Upper lobe of left lung (tissue), 4 donors: Measurements from ENCODE around the gene ABCA13.

Experiments used
- POLR2A ChIP-seq, 4 donors: fragments of 450-650 bp; IDR thresholded peaks; one replicate each; pipeline ENCODE4 v1.5.1; 2016 to 2017; ENCODE audit warnings: antibody characterized with exemption in 4 of 4, mild to moderate bottlenecking in 2 of 4
- TF ChIP-seq, protein P1 (sequence below), 6 experiments: fragments of 450-650 bp in 4 of 6; fragments of 200-600 bp in 2 of 6; sonication (generic) in 2 of 6; IDR thresholded peaks; one replicate each; pipeline ENCODE4 v1.5.1; 2016 to 2019; ENCODE audit warnings: antibody characterized with exemption in 6 of 6

- TF ChIP-seq, protein P1, sequence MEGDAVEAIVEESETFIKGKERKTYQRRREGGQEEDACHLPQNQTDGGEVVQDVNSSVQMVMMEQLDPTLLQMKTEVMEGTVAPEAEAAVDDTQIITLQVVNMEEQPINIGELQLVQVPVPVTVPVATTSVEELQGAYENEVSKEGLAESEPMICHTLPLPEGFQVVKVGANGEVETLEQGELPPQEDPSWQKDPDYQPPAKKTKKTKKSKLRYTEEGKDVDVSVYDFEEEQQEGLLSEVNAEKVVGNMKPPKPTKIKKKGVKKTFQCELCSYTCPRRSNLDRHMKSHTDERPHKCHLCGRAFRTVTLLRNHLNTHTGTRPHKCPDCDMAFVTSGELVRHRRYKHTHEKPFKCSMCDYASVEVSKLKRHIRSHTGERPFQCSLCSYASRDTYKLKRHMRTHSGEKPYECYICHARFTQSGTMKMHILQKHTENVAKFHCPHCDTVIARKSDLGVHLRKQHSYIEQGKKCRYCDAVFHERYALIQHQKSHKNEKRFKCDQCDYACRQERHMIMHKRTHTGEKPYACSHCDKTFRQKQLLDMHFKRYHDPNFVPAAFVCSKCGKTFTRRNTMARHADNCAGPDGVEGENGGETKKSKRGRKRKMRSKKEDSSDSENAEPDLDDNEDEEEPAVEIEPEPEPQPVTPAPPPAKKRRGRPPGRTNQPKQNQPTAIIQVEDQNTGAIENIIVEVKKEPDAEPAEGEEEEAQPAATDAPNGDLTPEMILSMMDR (IDR thresholded peaks at IDR 0.05): no peak
- TF ChIP-seq POLR2A (IDR thresholded peaks at IDR 0.05): no peak
Observed at GRCh38 chr7:48635796-48636195, 464.5 kb downstream of the ABCA13 start.
